ENCODE data around the gene OTUD1.

The OTUD1 gene

GRCh38 chr10:23472181-23472580 lies 33.3 kb downstream of the OTUD1 start:
- DNase-seq, result no peak

GRCh38 chr10:23474081-23474480 lies 35.2 kb downstream of the OTUD1 start:
- no peak for DNase-seq

- DNase-seq, result no peak
Measured at GRCh38 chr10:23474626-23475025, 35.8 kb downstream of the OTUD1 start.

GRCh38 chr10:23478570-23478969 lies 39.7 kb downstream of the OTUD1 start:
- no peak for DNase-seq

GRCh38 chr10:23479798-23480473 lies 41.1 kb downstream of the OTUD1 start:
- DNase-seq, result no peak

GRCh38 chr10:23481363-23481961 lies 42.6 kb downstream of the OTUD1 start:
- no peak for DNase-seq

- DNase-seq, result no peak
Measured at GRCh38 chr10:23490115-23490514, 51.2 kb downstream of the OTUD1 start.

Data from OCI-M1 (cell line).